Neutrophil (primary cell): Measurements from ENCODE around the gene CSNK1A1.
"Not testable (repeated sequence)": the region's sequence is repeated elsewhere in the genome, so short reads cannot be mapped to it uniquely, and the experiment has no call there.

Source experiments
- H3K27ac ChIP-seq: fragments of 200-600 bp; sonication (generic); 2 replicates; pipeline ENCODE4 v1.5.1; 2016; ENCODE audit warnings: mild to moderate bottlenecking, moderate library complexity
- H3K27me3 ChIP-seq: fragments of 200-600 bp; sonication (generic); 2 replicates; pipeline ENCODE4 v1.6.0; 2016; ENCODE audit warnings: mild to moderate bottlenecking
- H3K36me3 ChIP-seq: fragments of 200-600 bp; sonication (generic); 2 replicates; pipeline ENCODE4 v1.5.1; 2017
- H3K4me1 ChIP-seq, 2 experiments: fragments of 200-600 bp in 1 of 2; sonication (generic) in 1 of 2; 1 replicate in 1 of 2; 2 replicates in 1 of 2; pipeline versions ENCODE4 v1.5.1 to v1.6.1; 2013 to 2016; ENCODE audit warnings: low read depth in 1 of 2, low read length in 1 of 2, mild to moderate bottlenecking in 1 of 2, moderate library complexity in 1 of 2; ENCODE audit not compliant: control insufficient read depth in 1 of 2, insufficient read depth in 1 of 2
- H3K4me3 ChIP-seq, 2 experiments: fragments of 200-600 bp in 1 of 2; sonication (generic) in 1 of 2; 1 replicate in 1 of 2; 2 replicates in 1 of 2; pipeline ENCODE4 v1.5.1; 2013 to 2016; ENCODE audit warnings: low read depth in 1 of 2, low read length in 1 of 2, mild to moderate bottlenecking in 1 of 2, moderate library complexity in 1 of 2
- H3K9me3 ChIP-seq: fragments of 200-600 bp; sonication (generic); 2 replicates; pipeline ENCODE4 v1.5.1; 2016
- CTCF ChIP-seq: fragments of 200-600 bp; sonication (generic); IDR thresholded peaks from 2 replicates; pipeline ENCODE4 v1.5.1; 2016; ENCODE audit warnings: antibody characterized with exemption

CSNK1A1 gene

GRCh38 chr5:149452007-149452664, 99.1 kb downstream of the CSNK1A1 start:
- TF ChIP-seq CTCF, result no peak
- H3K4me3 ChIP-seq, result no peak overlapping the region
- no peaks in the 10 kb centered on the region for H3K9me3 ChIP-seq
- no peaks in the 10 kb centered on the region for H3K4me1 ChIP-seq
- H3K27ac ChIP-seq, result no peak overlapping the region
- H3K27me3 ChIP-seq, result no peaks in the 10 kb centered on the region
- no peaks in the 10 kb centered on the region for H3K36me3 ChIP-seq

- no peaks in the 10 kb centered on the region for H3K4me1 ChIP-seq
- TF ChIP-seq CTCF, result no peak
- no peaks in the 10 kb centered on the region for H3K9me3 ChIP-seq
- no peak overlapping the region for H3K27ac ChIP-seq
- H3K27me3 ChIP-seq, result no peaks in the 10 kb centered on the region
- H3K36me3 ChIP-seq, result no peaks in the 10 kb centered on the region
- no peak overlapping the region for H3K4me3 ChIP-seq
Observed at GRCh38 chr5:149450199-149450598, 101.0 kb downstream of the CSNK1A1 start.

- Histone ChIP-seq H3K9me3 (no peaks in the 10 kb centered on the region), H3K27me3 (no peaks in the 10 kb centered on the region), H3K36me3 (no peaks in the 10 kb centered on the region), H3K27ac (no peak overlapping the region), H3K4me1 (no peaks in the 10 kb centered on the region), H3K4me3 (no peak overlapping the region)
- no peak for TF ChIP-seq CTCF
Observed at GRCh38 chr5:149448831-149449714, 102.2 kb downstream of the CSNK1A1 start.

- no peak for TF ChIP-seq CTCF
- H3K27ac ChIP-seq, result no peak overlapping the region
- no peaks in the 10 kb centered on the region for H3K36me3 ChIP-seq
Observed at GRCh38 chr5:149448431-149448830, 102.8 kb downstream of the CSNK1A1 start.

GRCh38 chr5:149447373-149448367, 103.6 kb downstream of the CSNK1A1 start:
- Histone ChIP-seq H3K36me3 (no peaks in the 10 kb centered on the region), H3K4me3 (no peak overlapping the region), H3K4me1 (no peaks in the 10 kb centered on the region), H3K27me3 (no peaks in the 10 kb centered on the region), H3K27ac (no peak overlapping the region), H3K9me3 (no peaks in the 10 kb centered on the region)
- TF ChIP-seq CTCF, result no peak

More at GRCh38 chr5:149448431-149448830, 102.8 kb downstream of the CSNK1A1 start:
- no peaks in the 10 kb centered on the region for H3K27me3 ChIP-seq
- H3K4me3 ChIP-seq, result no peak overlapping the region
- no peaks in the 10 kb centered on the region for H3K4me1 ChIP-seq
- no peaks in the 10 kb centered on the region for H3K9me3 ChIP-seq

- H3K4me3 ChIP-seq, H3K9me3 ChIP-seq, H3K27ac ChIP-seq, H3K27me3 ChIP-seq, H3K36me3 ChIP-seq, H3K4me1 ChIP-seq: not testable (repeated sequence)
Observed at GRCh38 chr5:149446794-149447193, 104.4 kb downstream of the CSNK1A1 start.
